Mesendoderm (in vitro differentiated cells): ENCODE measurements around the gene FSD1.

Source experiments
- DNase-seq: peaks from one replicate; pipeline ENCODE4 v3.0.0; 2013
- H2AK5ac ChIP-seq: 2 replicates; pipeline ENCODE4 v1.6.1; 2013; ENCODE audit warnings: low read length, inconsistent platforms
- H2BK120ac ChIP-seq: 2 replicates; pipeline ENCODE4 v1.6.1; 2013; ENCODE audit warnings: low read depth, mild to moderate bottlenecking, low read length, moderate library complexity, mixed read lengths
- H2BK15ac ChIP-seq: replicated peaks from 2 replicates; pipeline ENCODE4 v1.6.1; 2013; ENCODE audit warnings: low read depth, mild to moderate bottlenecking, moderate library complexity
- H2BK5ac ChIP-seq: 2 replicates; pipeline ENCODE4 v1.6.1; 2013; ENCODE audit warnings: low read length, inconsistent platforms
- H3K18ac ChIP-seq: 2 replicates; pipeline ENCODE4 v1.6.1; 2013; ENCODE audit warnings: mild to moderate bottlenecking, low read length, mixed read lengths
- H3K23ac ChIP-seq: one replicate; pipeline ENCODE4 v1.6.1; 2013; ENCODE audit warnings: low read length
- H3K27ac ChIP-seq: 2 replicates; pipeline ENCODE4 v1.5.1; 2013; ENCODE audit warnings: low read depth, mild to moderate bottlenecking, inconsistent platforms, low read length, moderate library complexity
- H3K27me3 ChIP-seq: 2 replicates; pipeline ENCODE4 v1.6.1; 2013; ENCODE audit warnings: low read length, control low read depth, mild to moderate bottlenecking, inconsistent platforms; ENCODE audit not compliant: insufficient read depth, poor library complexity
- H3K36me3 ChIP-seq: 2 replicates; pipeline ENCODE4 v1.6.1; 2013; ENCODE audit warnings: low read length, inconsistent platforms; ENCODE audit not compliant: control insufficient read depth, insufficient read depth
- H3K4ac ChIP-seq: one replicate; pipeline ENCODE4 v1.6.1; 2013; ENCODE audit warnings: low read depth, mild to moderate bottlenecking, low read length, moderate library complexity
- H3K4me1 ChIP-seq: 2 replicates; pipeline ENCODE4 v1.6.1; 2013; ENCODE audit warnings: low read depth, low read length, inconsistent platforms; ENCODE audit not compliant: control insufficient read depth
- H3K4me2 ChIP-seq: 2 replicates; pipeline ENCODE4 v1.6.1; 2013; ENCODE audit warnings: low read length
- H3K4me3 ChIP-seq: 2 replicates; pipeline ENCODE4 v1.5.1; 2013; ENCODE audit warnings: mild to moderate bottlenecking, low read length
- H3K56ac ChIP-seq: one replicate; pipeline ENCODE4 v1.6.1; 2013; ENCODE audit warnings: low read length
- H3K79me1 ChIP-seq: 2 replicates; pipeline ENCODE4 v1.6.1; 2013; ENCODE audit warnings: low read length, inconsistent platforms
- H3K79me2 ChIP-seq: 2 replicates; pipeline ENCODE4 v1.6.1; 2013; ENCODE audit warnings: mild to moderate bottlenecking, low read length; ENCODE audit not compliant: control insufficient read depth, insufficient read depth
- H3K9ac ChIP-seq: 2 replicates; pipeline ENCODE4 v1.6.1; 2013; ENCODE audit warnings: low read length, inconsistent platforms
- H4K5ac ChIP-seq: one replicate; pipeline ENCODE4 v1.6.1; 2013; ENCODE audit warnings: low read length
- H4K8ac ChIP-seq: one replicate; pipeline ENCODE4 v1.6.1; 2013; ENCODE audit warnings: low read depth, mild to moderate bottlenecking, control low read depth, low read length, moderate library complexity
- WGBS: extraction: QIAGEN DNeasy Blood & Tissue Kit; methylation state at CpG from one replicate; pipeline ENCODE4 v1.1.7; 2013; ENCODE audit warnings: low lambda C conversion rate, missing lambda C conversion rate; ENCODE audit not compliant: insufficient coverage; ENCODE audit errors: extremely low coverage; 5-methylcytosine and 5-hydroxymethylcytosine counted together

The FSD1 gene

GRCh38 chr19:4297901-4298809, 6.2 kb upstream of the FSD1 start:
- no peak overlapping the region for H3K18ac ChIP-seq
- H3K4me3 ChIP-seq: no peak overlapping the region

GRCh38 chr19:4298810-4299550, 5.4 kb upstream of the FSD1 start:
- Histone ChIP-seq H3K4me1 (no peaks in the 10 kb centered on the region), H3K18ac (no peak overlapping the region), H2BK5ac (no peak overlapping the region), H3K9ac (no peak overlapping the region), H3K36me3 (no peaks in the 10 kb centered on the region), H3K23ac (no peak overlapping the region), H2BK120ac (no peak overlapping the region), H3K27me3 (no peaks in the 10 kb centered on the region), H3K4me3 (no peak overlapping the region), H3K4me2 (no peak overlapping the region), H3K4ac (no peak overlapping the region), H4K5ac (no peak overlapping the region), H3K79me1 (no peaks in the 10 kb centered on the region), H3K79me2 (no peaks in the 10 kb centered on the region), H4K8ac (no peak overlapping the region), H3K27ac (no peak overlapping the region), H2AK5ac (no peak overlapping the region), H3K56ac (no peak overlapping the region), H2BK15ac (no peak overlapping the region)
- no CpG with 5 or more reads among the region's 8 CpGs for WGBS
- no peak for DNase-seq

More at GRCh38 chr19:4297901-4298809, 6.2 kb upstream of the FSD1 start:
- no peaks in the 10 kb centered on the region for H3K79me1 ChIP-seq
- H2BK120ac ChIP-seq: no peak overlapping the region
- no peak overlapping the region for H3K23ac ChIP-seq
- WGBS: no CpG with 5 or more reads among the region's 27 CpGs
- no peak overlapping the region for H3K4ac ChIP-seq
- H3K4me1 ChIP-seq: no peaks in the 10 kb centered on the region
- H3K27me3 ChIP-seq: no peaks in the 10 kb centered on the region
- H4K8ac ChIP-seq: no peak overlapping the region
- H3K4me2 ChIP-seq: no peak overlapping the region
- H3K9ac ChIP-seq: no peak overlapping the region
- no peak overlapping the region for H4K5ac ChIP-seq
- no peak overlapping the region for H2BK5ac ChIP-seq
- no peak overlapping the region for H3K27ac ChIP-seq
- H3K36me3 ChIP-seq: no peaks in the 10 kb centered on the region
- no peak overlapping the region for H2AK5ac ChIP-seq
- H3K56ac ChIP-seq: no peak overlapping the region
- no peak for DNase-seq
- H3K79me2 ChIP-seq: no peaks in the 10 kb centered on the region
- no peak overlapping the region for H2BK15ac ChIP-seq

- Histone ChIP-seq H3K23ac (no peak overlapping the region), H3K27me3 (no peaks in the 10 kb centered on the region), H3K4me2 (no peak overlapping the region), H3K18ac (no peak overlapping the region), H4K5ac (no peak overlapping the region), H3K9ac (no peak overlapping the region), H3K36me3 (no peaks in the 10 kb centered on the region), H3K4me1 (no peaks in the 10 kb centered on the region), H3K56ac (no peak overlapping the region), H3K4me3 (no peak overlapping the region), H3K79me2 (no peaks in the 10 kb centered on the region), H2BK5ac (no peak overlapping the region), H3K27ac (no peak overlapping the region), H4K8ac (no peak overlapping the region), H2AK5ac (no peak overlapping the region), H3K79me1 (no peaks in the 10 kb centered on the region), H3K4ac (no peak overlapping the region), H2BK120ac (no peak overlapping the region), H2BK15ac (no peak overlapping the region)
- no peak for DNase-seq
- no CpG with 5 or more reads among the region's 3 CpGs for WGBS
Measured at GRCh38 chr19:4300589-4300988, 3.8 kb upstream of the FSD1 start.

- Histone ChIP-seq H3K9ac (no peak overlapping the region), H3K18ac (no peak overlapping the region), H2BK5ac (no peak overlapping the region), H3K27me3 (no peaks in the 10 kb centered on the region), H4K5ac (no peak overlapping the region), H3K79me1 (no peaks in the 10 kb centered on the region), H3K4ac (no peak overlapping the region), H3K79me2 (no peaks in the 10 kb centered on the region), H4K8ac (no peak overlapping the region), H3K27ac (no peak overlapping the region), H2BK15ac (no peak overlapping the region), H3K36me3 (no peaks in the 10 kb centered on the region), H3K4me2 (no peak overlapping the region), H2AK5ac (no peak overlapping the region), H2BK120ac (no peak overlapping the region), H3K4me1 (no peaks in the 10 kb centered on the region), H3K4me3 (no peak overlapping the region), H3K23ac (no peak overlapping the region), H3K56ac (no peak overlapping the region)
- no peak for DNase-seq
- no CpG with 5 or more reads among the region's 13 CpGs for WGBS
Measured at GRCh38 chr19:4301590-4302242, 2.7 kb upstream of the FSD1 start.

- DNase-seq: no peak
- no peaks in the 10 kb centered on the region for H3K79me1 ChIP-seq
- no peaks in the 10 kb centered on the region for H3K27me3 ChIP-seq
- no peak within 1 kb of the TSS for H4K8ac ChIP-seq
- H3K4me2 ChIP-seq: no peak within 1 kb of the TSS
- no peak within 1 kb of the TSS for H3K4ac ChIP-seq
- H3K4me1 ChIP-seq: no peaks in the 10 kb centered on the region
- no peak within 1 kb of the TSS for H2BK5ac ChIP-seq
- H4K5ac ChIP-seq: no peak within 1 kb of the TSS
- H2BK120ac ChIP-seq: no peak within 1 kb of the TSS
- H3K18ac ChIP-seq: no peak within 1 kb of the TSS
- no peak within 1 kb of the TSS for H3K9ac ChIP-seq
- WGBS: no CpG with 5 or more reads among the region's 8 CpGs
- H3K4me3 ChIP-seq: no peak within 1 kb of the TSS
- no peak within 1 kb of the TSS for H3K23ac ChIP-seq
- H3K56ac ChIP-seq: no peak within 1 kb of the TSS
- no peaks in the 10 kb centered on the region for H3K36me3 ChIP-seq
- no peaks in the 10 kb centered on the region for H3K79me2 ChIP-seq
- no peak within 1 kb of the TSS for H2BK15ac ChIP-seq
- no peak within 1 kb of the TSS for H2AK5ac ChIP-seq
- H3K27ac ChIP-seq: no peak within 1 kb of the TSS
Measured at GRCh38 chr19:4302243-4302640, 2.2 kb upstream of the FSD1 start, which contains the start of gene TMIGD2. Gene TMIGD2 (minus strand): TSS chr19:4302389. CDS start chr19:4302385, 4 bp downstream.
